ENCODE results near the gene DUXB.

DUXB gene

DNA sequence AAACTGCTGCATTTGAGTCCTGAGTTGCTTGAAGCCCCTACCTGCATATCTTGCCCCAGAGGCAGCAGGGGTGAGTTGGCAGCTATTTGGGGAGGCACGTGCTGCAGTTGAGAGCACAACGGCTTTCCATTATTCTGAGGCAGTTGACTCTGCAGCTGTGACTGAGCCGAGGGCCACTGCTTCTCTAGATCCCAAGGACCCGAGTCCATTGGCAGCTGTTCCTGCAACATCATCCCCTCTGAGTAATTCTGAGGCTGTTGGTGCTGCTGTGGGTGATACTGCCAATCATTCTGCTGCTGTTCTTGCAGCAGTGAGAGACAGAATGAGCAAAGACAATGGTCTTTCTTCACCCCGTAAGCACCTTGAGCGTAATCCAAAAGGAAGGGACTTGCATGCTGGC, 40.9 kb downstream of the DUXB start:
- Histone ChIP-seq H3K4me1 (ENCODE audit: control insufficient read depth, insufficient read depth, low read length) (peaks cover 21% of the 10 kb centered on the region), H3K27me3 (replicated peaks; ENCODE audit: control insufficient read depth, insufficient read depth, low read length) (no peaks in the 10 kb centered on the region), H3K9me3 (ENCODE audit: control insufficient read depth, low read length) (no peaks in the 10 kb centered on the region), H3K36me3 (ENCODE audit: control insufficient read depth, insufficient read depth, low read length, severe bottlenecking) (peaks cover 37% of the 10 kb centered on the region), H3K9ac (ENCODE audit: low read length) (no peak overlapping the region), H3K4me3 (ENCODE audit: low read length) (no peak overlapping the region)
- DNase-seq (ENCODE audit: low read depth), result no peak

GRCh38 chr16:75658175-75658574, 43.1 kb downstream of the DUXB start:
- DNase-seq (ENCODE audit: low read depth), result no peak
- H3K36me3 ChIP-seq (ENCODE audit: control insufficient read depth, insufficient read depth, low read length, severe bottlenecking), result peaks cover 46% of the 10 kb centered on the region
- H3K9ac ChIP-seq (ENCODE audit: low read length), result no peak overlapping the region
- H3K4me1 ChIP-seq (ENCODE audit: control insufficient read depth, insufficient read depth, low read length), result peaks cover 34% of the 10 kb centered on the region
- H3K9me3 ChIP-seq (ENCODE audit: control insufficient read depth, low read length), result no peaks in the 10 kb centered on the region
- H3K4me3 ChIP-seq (ENCODE audit: low read length), result no peak overlapping the region
- H3K27me3 ChIP-seq (replicated peaks; ENCODE audit: control insufficient read depth, insufficient read depth, low read length), result no peaks in the 10 kb centered on the region

GRCh38 chr16:75653922-75654321, 47.3 kb downstream of the DUXB start:
- Histone ChIP-seq H3K9ac (ENCODE audit: low read length) (peak overlapping the region; percentile 37), H3K27me3 (replicated peaks; ENCODE audit: control insufficient read depth, insufficient read depth, low read length) (no peaks in the 10 kb centered on the region), H3K4me1 (ENCODE audit: control insufficient read depth, insufficient read depth, low read length) (peaks cover 53% of the 10 kb centered on the region), H3K4me3 (ENCODE audit: low read length) (no peak overlapping the region), H3K36me3 (ENCODE audit: control insufficient read depth, insufficient read depth, low read length, severe bottlenecking) (peaks cover 45% of the 10 kb centered on the region), H3K9me3 (ENCODE audit: control insufficient read depth, low read length) (no peaks in the 10 kb centered on the region)
- peak; percentile 81 for DNase-seq (ENCODE audit: low read depth)

GRCh38 chr16:75648265-75649076, 52.8 kb downstream of the DUXB start:
- H3K4me1 ChIP-seq (ENCODE audit: control insufficient read depth, insufficient read depth, low read length), result peaks cover 54% of the 10 kb centered on the region
- DNase-seq (ENCODE audit: low read depth), result peak; percentile 90

DNA sequence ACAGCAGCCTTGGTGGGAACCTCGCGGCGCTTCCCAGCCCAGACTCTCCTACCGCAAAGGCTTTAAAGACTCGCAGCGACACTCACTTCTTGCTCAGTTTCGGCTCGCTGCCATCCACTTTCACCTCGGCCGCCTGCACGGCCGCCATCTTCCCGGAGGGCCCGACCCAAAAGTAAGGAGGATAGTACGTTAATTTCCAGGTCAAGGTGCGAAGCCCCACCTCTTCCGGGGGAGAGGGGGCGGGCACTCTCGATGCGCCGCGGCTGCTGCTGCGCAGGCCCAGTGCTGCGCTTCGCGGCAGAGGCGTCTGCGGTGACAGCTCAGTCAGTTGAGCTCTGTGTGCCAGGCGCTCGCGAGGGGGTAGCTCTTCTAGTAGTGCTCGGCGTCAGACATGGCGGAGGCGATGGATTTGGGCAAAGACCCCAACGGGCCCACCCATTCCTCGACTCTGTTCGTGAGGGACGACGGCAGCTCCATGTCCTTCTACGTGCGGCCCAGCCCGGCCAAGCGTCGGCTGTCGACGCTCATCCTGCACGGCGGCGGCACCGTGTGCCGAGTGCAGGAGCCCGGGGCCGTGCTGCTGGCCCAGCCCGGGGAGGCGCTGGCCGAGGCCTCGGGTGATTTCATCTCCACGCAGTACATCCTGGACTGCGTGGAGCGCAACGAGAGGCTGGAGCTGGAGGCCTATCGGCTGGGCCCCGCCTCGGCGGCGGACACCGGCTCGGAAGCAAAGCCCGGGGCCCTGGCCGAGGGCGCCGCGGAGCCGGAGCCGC, 53.6 kb downstream of the DUXB start, which contains the start of the genes KARS1 and TERF2IP:
Gene KARS1 (minus strand): TSS at position 174 of the 773 bp plus-strand sequence. CDS start 26 bp downstream, at position 148.
Gene TERF2IP (plus strand): TSS at position 282 of the 773 bp plus-strand sequence. CDS start 110 bp downstream, at position 392.
- no peaks in the 10 kb centered on the region for H3K27me3 ChIP-seq (replicated peaks; ENCODE audit: control insufficient read depth, insufficient read depth, low read length)
- peak; percentile 97 for DNase-seq (ENCODE audit: low read depth)
- H3K9me3 ChIP-seq (ENCODE audit: control insufficient read depth, low read length), result no peaks in the 10 kb centered on the region
- peaks cover 46% of the 10 kb centered on the region for H3K4me1 ChIP-seq (ENCODE audit: control insufficient read depth, insufficient read depth, low read length)
- H3K4me3 ChIP-seq (ENCODE audit: low read length), result peak within 1 kb of the TSS; percentile 99
- H3K9ac ChIP-seq (ENCODE audit: low read length), result peak within 1 kb of the TSS; percentile 99
- H3K36me3 ChIP-seq (ENCODE audit: control insufficient read depth, insufficient read depth, low read length, severe bottlenecking), result peaks cover 26% of the 10 kb centered on the region

More at GRCh38 chr16:75648265-75649076, 52.8 kb downstream of the DUXB start:
- no peaks in the 10 kb centered on the region for H3K27me3 ChIP-seq (replicated peaks; ENCODE audit: control insufficient read depth, insufficient read depth, low read length)
- H3K9ac ChIP-seq (ENCODE audit: low read length), result peak overlapping the region; percentile 99
- peak overlapping the region; percentile 99 for H3K4me3 ChIP-seq (ENCODE audit: low read length)
- peaks cover 20% of the 10 kb centered on the region for H3K36me3 ChIP-seq (ENCODE audit: control insufficient read depth, insufficient read depth, low read length, severe bottlenecking)
- H3K9me3 ChIP-seq (ENCODE audit: control insufficient read depth, low read length), result no peaks in the 10 kb centered on the region

- Histone ChIP-seq H3K4me1 (ENCODE audit: control insufficient read depth, insufficient read depth, low read length) (peaks cover 41% of the 10 kb centered on the region), H3K36me3 (ENCODE audit: control insufficient read depth, insufficient read depth, low read length, severe bottlenecking) (peaks cover 31% of the 10 kb centered on the region), H3K9ac (ENCODE audit: low read length) (peak overlapping the region; percentile 99)
These were observed 54.2 kb downstream of the DUXB start for GRCh38 chr16:75647112-75647491.

DNA sequence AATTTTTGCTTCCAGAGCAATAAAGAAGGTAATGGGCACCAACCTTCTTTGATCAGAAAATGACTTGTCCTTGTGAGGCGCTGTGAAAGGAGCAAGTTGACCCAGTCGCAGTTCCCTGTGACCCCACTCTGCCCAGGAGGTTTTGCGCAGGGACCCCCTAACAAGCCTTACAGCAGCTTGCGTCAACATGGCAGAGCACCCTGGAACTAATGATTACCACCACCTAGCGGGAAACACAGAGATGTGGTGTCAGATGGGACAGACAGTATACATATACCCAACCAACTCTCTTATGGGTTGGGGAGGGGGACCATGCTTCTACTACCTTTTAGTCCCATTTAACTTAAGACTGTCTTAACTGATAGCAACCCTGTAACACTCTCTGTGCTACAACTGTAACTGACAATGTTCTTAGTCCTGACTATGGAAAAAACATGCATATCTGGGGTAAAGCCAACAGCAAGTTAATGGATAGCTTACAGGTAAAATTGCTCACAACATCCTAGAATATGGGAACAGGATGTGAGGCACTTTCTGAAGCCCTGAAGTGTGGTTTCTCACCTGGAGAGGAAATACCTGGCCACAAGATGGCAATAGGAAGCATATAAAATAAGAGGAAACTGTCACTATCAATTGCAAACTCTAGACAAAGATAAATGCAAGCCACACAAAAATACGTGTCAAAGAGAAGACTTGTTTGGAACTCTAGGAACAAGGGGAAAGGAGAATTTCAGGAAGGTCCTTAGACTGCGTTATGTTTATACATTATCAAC, 56.8 kb downstream of the DUXB start:
- no peak overlapping the region for H3K4me3 ChIP-seq (ENCODE audit: low read length)
- no peak for DNase-seq (ENCODE audit: low read depth)
- H3K9me3 ChIP-seq (ENCODE audit: control insufficient read depth, low read length), result no peaks in the 10 kb centered on the region
- no peaks in the 10 kb centered on the region for H3K27me3 ChIP-seq (replicated peaks; ENCODE audit: control insufficient read depth, insufficient read depth, low read length)
- no peak overlapping the region for H3K9ac ChIP-seq (ENCODE audit: low read length)
- H3K4me1 ChIP-seq (ENCODE audit: control insufficient read depth, insufficient read depth, low read length), result peaks cover 15% of the 10 kb centered on the region
- peaks cover 56% of the 10 kb centered on the region for H3K36me3 ChIP-seq (ENCODE audit: control insufficient read depth, insufficient read depth, low read length, severe bottlenecking)

More at GRCh38 chr16:75647112-75647491, 54.2 kb downstream of the DUXB start:
- peak overlapping the region; percentile 99 for H3K4me3 ChIP-seq (ENCODE audit: low read length)
- H3K9me3 ChIP-seq (ENCODE audit: control insufficient read depth, low read length), result no peaks in the 10 kb centered on the region
- H3K27me3 ChIP-seq (replicated peaks; ENCODE audit: control insufficient read depth, insufficient read depth, low read length), result no peaks in the 10 kb centered on the region
- no peak for DNase-seq (ENCODE audit: low read depth)
